Measurements from ENCODE around the gene C1orf232.

Gene C1orf232

DNA sequence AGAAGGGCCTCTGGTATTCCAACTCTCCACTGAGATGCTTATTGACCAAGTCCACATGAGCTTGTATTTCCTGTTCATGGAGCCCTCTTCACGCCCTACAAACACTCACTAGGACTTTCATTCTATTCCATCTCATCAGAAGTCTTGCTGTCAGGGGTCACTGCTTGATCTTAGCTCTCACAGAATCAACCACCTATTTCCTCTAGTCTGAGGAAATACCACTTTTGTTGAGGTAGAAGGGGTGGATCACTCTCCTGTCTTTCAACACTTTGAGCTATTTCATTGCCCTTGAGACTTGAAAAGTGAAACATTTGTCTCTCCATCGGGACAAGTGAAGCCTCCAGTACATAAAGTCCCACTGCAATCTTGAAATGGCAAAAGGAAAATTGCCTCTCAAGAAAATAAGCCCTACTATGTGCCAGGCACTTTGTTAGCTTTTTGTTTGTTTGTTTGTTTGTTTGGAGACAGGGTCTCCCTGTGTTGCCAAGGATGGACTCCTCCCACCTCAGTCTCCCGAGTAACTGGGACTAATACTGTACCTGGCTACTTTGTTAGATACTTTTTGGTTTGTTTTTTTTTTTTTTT lies 29.7 kb downstream of the C1orf232 start:
- no peaks in the 10 kb centered on the region for H3K4me1 ChIP-seq (ENCODE audit: insufficient read depth, low read length, severe bottlenecking)
- H3K36me3 ChIP-seq (ENCODE audit: insufficient read depth, low read length), result no peaks in the 10 kb centered on the region; the same call in 1 of the 2 replicates
- no peaks in the 10 kb centered on the region for H3K9me2 ChIP-seq (ENCODE audit: low read depth, low read length)
- no peaks in the 10 kb centered on the region for H4K20me1 ChIP-seq (ENCODE audit: insufficient read depth, low read length)
- TF ChIP-seq EZH2 (IDR thresholded peaks at IDR 0.05; ENCODE audit: borderline replicate concordance, low read length), result no peak
- TF ChIP-seq, protein P1, sequence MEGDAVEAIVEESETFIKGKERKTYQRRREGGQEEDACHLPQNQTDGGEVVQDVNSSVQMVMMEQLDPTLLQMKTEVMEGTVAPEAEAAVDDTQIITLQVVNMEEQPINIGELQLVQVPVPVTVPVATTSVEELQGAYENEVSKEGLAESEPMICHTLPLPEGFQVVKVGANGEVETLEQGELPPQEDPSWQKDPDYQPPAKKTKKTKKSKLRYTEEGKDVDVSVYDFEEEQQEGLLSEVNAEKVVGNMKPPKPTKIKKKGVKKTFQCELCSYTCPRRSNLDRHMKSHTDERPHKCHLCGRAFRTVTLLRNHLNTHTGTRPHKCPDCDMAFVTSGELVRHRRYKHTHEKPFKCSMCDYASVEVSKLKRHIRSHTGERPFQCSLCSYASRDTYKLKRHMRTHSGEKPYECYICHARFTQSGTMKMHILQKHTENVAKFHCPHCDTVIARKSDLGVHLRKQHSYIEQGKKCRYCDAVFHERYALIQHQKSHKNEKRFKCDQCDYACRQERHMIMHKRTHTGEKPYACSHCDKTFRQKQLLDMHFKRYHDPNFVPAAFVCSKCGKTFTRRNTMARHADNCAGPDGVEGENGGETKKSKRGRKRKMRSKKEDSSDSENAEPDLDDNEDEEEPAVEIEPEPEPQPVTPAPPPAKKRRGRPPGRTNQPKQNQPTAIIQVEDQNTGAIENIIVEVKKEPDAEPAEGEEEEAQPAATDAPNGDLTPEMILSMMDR (IDR thresholded peaks at IDR 0.05; ENCODE audit: low read length), result no peak
- H3K4me3 ChIP-seq (ENCODE audit: low read depth, low read length, poor library complexity, severe bottlenecking), result no peak overlapping the region
- peaks cover 5% of the 10 kb centered on the region; the same call in 1 of the 2 replicates for H3K9me3 ChIP-seq (ENCODE audit: low read length)
- H3K4me2 ChIP-seq (ENCODE audit: low read length), result no peak overlapping the region
- H2AFZ ChIP-seq (ENCODE audit: low read length), result no peak overlapping the region
- no peaks in the 10 kb centered on the region for H3K27me3 ChIP-seq (ENCODE audit: insufficient read depth, low read length)
- no peaks in the 10 kb centered on the region for H3F3A ChIP-seq (ENCODE audit: insufficient read depth, low read length)
- no peak overlapping the region for H3K9ac ChIP-seq (ENCODE audit: low read length)
- no peaks in the 10 kb centered on the region for H3K79me2 ChIP-seq (ENCODE audit: insufficient read depth, low read length)
- no peak overlapping the region for H3K27ac ChIP-seq (ENCODE audit: low read depth, low read length, poor library complexity, severe bottlenecking)

DNA sequence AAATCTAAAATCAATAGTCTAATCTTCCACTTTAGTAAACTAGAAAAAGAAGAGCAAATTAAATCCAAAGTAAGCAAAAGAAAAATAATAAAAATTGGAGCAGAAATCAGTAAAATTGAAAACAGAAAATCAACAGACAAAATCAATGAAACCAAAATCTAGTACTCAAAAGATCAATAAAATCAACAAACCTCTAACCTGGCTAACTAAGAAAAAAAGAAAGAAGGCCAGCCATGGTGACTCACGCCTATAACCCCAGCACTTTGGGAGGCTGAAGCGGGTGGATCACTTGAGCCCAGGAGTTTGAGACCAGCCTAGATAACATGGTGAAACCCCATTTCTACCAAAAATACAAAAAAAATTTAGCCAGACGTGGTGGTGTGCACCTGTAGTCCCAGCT lies 34.3 kb downstream of the C1orf232 start:
- TF ChIP-seq, protein P1 (IDR thresholded peaks at IDR 0.05; ENCODE audit: low read length), result no peak
- TF ChIP-seq EZH2 (IDR thresholded peaks at IDR 0.05; ENCODE audit: borderline replicate concordance, low read length), result no peak
- no peak overlapping the region for H3K4me2 ChIP-seq (ENCODE audit: low read length)
- no peaks in the 10 kb centered on the region; the same call in 1 of the 2 replicates for H3K36me3 ChIP-seq (ENCODE audit: insufficient read depth, low read length)
- no peaks in the 10 kb centered on the region for H3K27me3 ChIP-seq (ENCODE audit: insufficient read depth, low read length)
- no peak overlapping the region for H2AFZ ChIP-seq (ENCODE audit: low read length)
- H4K20me1 ChIP-seq (ENCODE audit: insufficient read depth, low read length), result no peaks in the 10 kb centered on the region
- H3K4me3 ChIP-seq (ENCODE audit: low read depth, low read length, poor library complexity, severe bottlenecking), result no peak overlapping the region
- no peak overlapping the region for H3K27ac ChIP-seq (ENCODE audit: low read depth, low read length, poor library complexity, severe bottlenecking)
- H3K79me2 ChIP-seq (ENCODE audit: insufficient read depth, low read length), result no peaks in the 10 kb centered on the region
- no peaks in the 10 kb centered on the region for H3F3A ChIP-seq (ENCODE audit: insufficient read depth, low read length)
- H3K4me1 ChIP-seq (ENCODE audit: insufficient read depth, low read length, severe bottlenecking), result no peaks in the 10 kb centered on the region
- H3K9ac ChIP-seq (ENCODE audit: low read length), result no peak overlapping the region
- no peaks in the 10 kb centered on the region for H3K9me2 ChIP-seq (ENCODE audit: low read depth, low read length)
- peaks cover 5% of the 10 kb centered on the region; the same call in 1 of the 2 replicates for H3K9me3 ChIP-seq (ENCODE audit: low read length)

DNA sequence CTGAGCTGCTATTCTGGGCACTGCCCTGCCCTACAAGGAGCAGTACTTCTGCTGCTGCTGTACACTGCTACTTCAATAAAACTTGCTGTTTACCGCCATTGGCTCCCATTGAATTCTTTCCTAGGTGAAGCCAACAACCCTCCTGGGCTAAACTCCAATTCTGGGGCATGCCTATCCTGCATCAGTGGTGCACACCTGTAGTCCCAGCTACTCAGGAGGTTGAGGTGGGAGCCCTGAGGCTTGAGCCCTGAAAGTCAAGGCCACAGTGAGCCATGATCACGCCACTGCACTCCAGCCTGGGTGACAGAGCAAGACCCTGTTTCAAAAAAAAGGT lies 36.0 kb downstream of the C1orf232 start:
- H3K9me3 ChIP-seq (ENCODE audit: low read length), result peaks cover 5% of the 10 kb centered on the region; the same call in 1 of the 2 replicates
- no peaks in the 10 kb centered on the region for H3K27me3 ChIP-seq (ENCODE audit: insufficient read depth, low read length)
- H3K36me3 ChIP-seq (ENCODE audit: insufficient read depth, low read length), result no peaks in the 10 kb centered on the region; the same call in 1 of the 2 replicates
- H4K20me1 ChIP-seq (ENCODE audit: insufficient read depth, low read length), result no peaks in the 10 kb centered on the region
- no peak overlapping the region for H3K9ac ChIP-seq (ENCODE audit: low read length)
- no peak overlapping the region for H3K27ac ChIP-seq (ENCODE audit: low read depth, low read length, poor library complexity, severe bottlenecking)
- no peaks in the 10 kb centered on the region for H3K79me2 ChIP-seq (ENCODE audit: insufficient read depth, low read length)
- no peak overlapping the region for H3K4me3 ChIP-seq (ENCODE audit: low read depth, low read length, poor library complexity, severe bottlenecking)
- H2AFZ ChIP-seq (ENCODE audit: low read length), result no peak overlapping the region
- no peaks in the 10 kb centered on the region for H3K9me2 ChIP-seq (ENCODE audit: low read depth, low read length)
- H3F3A ChIP-seq (ENCODE audit: insufficient read depth, low read length), result no peaks in the 10 kb centered on the region
- no peak overlapping the region for H3K4me2 ChIP-seq (ENCODE audit: low read length)
- TF ChIP-seq, protein P1 (IDR thresholded peaks at IDR 0.05; ENCODE audit: low read length), result no peak
- no peaks in the 10 kb centered on the region for H3K4me1 ChIP-seq (ENCODE audit: insufficient read depth, low read length, severe bottlenecking)

All from OCI-LY1 (cell line).